Ishikawa (cell line): ENCODE measurements around the gene UTP14A.

Experiments
- CEBPB ChIP-seq: IDR thresholded peaks from 2 replicates; pipeline ENCODE4 v1.6.1; 2012
- CREB1 ChIP-seq: IDR thresholded peaks from 2 replicates; pipeline ENCODE4 v1.6.1; 2012; ENCODE audit warnings: low read depth
- EGR1 ChIP-seq: IDR thresholded peaks from 2 replicates; pipeline ENCODE4 v1.6.1; 2012
- EP300 ChIP-seq: IDR thresholded peaks from 2 replicates; pipeline ENCODE4 v1.6.1; 2012; ENCODE audit warnings: borderline replicate concordance
- FOXM1 ChIP-seq: IDR thresholded peaks from 2 replicates; pipeline ENCODE4 v1.6.1; 2012; ENCODE audit warnings: low read depth, borderline replicate concordance
- NFIC ChIP-seq: IDR thresholded peaks from 2 replicates; pipeline ENCODE4 v1.6.1; 2012
- RAD21 ChIP-seq: IDR thresholded peaks from 2 replicates; pipeline ENCODE4 v1.6.1; 2012; ENCODE audit warnings: low read depth
- TAF1 ChIP-seq: IDR thresholded peaks from 2 replicates; pipeline ENCODE4 v1.6.1; 2012; ENCODE audit warnings: low read depth, mild to moderate bottlenecking
- TCF12 ChIP-seq: IDR thresholded peaks from 2 replicates; pipeline ENCODE4 v1.6.1; 2012; ENCODE audit warnings: low read depth
- TEAD4 ChIP-seq: IDR thresholded peaks from 2 replicates; pipeline ENCODE4 v1.6.1; 2012
- YY1 ChIP-seq: IDR thresholded peaks from 2 replicates; pipeline ENCODE4 v1.6.1; 2012; ENCODE audit warnings: low read depth
- ZBTB7A ChIP-seq: IDR thresholded peaks from 2 replicates; pipeline ENCODE4 v1.6.1; 2012; ENCODE audit warnings: low read depth
- TF ChIP-seq, protein P1 (sequence below): IDR thresholded peaks from 2 replicates; pipeline ENCODE4 v1.6.1; 2012; ENCODE audit warnings: low read depth, mild to moderate bottlenecking
- TF ChIP-seq, protein P2 (sequence below): IDR thresholded peaks from 2 replicates; pipeline ENCODE4 v1.6.1; 2012
- TF ChIP-seq, protein P3 (sequence below): IDR thresholded peaks from 2 replicates; pipeline ENCODE4 v1.6.1; 2012

UTP14A gene

DNA sequence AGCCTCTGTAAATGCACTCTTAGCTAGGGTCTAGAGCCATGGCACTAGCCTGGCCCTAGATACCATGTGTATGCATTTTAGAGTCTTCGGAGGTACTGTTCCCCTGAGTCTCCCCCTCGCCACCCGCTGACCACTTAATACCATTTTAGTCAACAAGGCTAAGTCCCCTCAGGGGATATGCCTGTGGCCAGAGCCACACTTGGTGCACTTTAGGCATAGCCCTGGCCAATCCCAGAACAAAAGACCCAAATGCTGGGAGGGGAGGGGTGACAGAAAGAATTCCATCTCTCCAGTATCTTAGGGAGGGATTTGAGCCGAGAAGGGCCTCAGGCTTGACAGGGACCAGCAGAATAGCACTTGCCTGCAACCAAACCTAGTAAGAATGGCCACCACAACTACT lies 47.9 kb downstream of the UTP14A start:
- TF ChIP-seq EP300: no peak
- no peak for TF ChIP-seq TCF12
- TF ChIP-seq RAD21: no peak
- TF ChIP-seq YY1: no peak
- no peak for TF ChIP-seq TEAD4
- TF ChIP-seq NFIC: no peak
- TF ChIP-seq ZBTB7A: no peak
- TF ChIP-seq CEBPB: no peak
- no peak for TF ChIP-seq FOXM1

DNA sequence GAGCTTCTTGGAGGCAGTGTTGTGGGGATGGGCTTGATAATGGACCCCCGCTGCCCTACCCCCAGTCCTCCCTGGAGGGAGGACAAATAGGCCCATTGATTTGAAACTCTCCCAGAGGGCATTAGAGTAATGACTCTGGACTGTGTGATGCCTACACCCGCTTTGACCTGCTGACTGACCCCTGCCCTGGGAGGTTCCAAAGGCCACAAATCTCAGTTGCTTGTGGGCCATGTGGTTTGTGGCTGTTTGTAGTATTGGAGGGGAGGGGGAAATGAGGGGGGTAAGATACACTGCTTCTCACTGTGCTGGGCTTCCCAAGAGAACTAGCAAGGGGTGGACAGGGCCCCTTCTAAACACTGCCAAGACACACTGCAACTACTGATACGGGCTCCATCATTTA lies 48.8 kb downstream of the UTP14A start:
- TF ChIP-seq YY1 (no peak), EP300 (no peak), TEAD4 (no peak), CREB1 (no peak), EGR1 (no peak), FOXM1 (no peak), NFIC (no peak), ZBTB7A (no peak), TAF1 (no peak), TCF12 (no peak), RAD21 (no peak), CEBPB (no peak)
- TF ChIP-seq, protein P1, sequence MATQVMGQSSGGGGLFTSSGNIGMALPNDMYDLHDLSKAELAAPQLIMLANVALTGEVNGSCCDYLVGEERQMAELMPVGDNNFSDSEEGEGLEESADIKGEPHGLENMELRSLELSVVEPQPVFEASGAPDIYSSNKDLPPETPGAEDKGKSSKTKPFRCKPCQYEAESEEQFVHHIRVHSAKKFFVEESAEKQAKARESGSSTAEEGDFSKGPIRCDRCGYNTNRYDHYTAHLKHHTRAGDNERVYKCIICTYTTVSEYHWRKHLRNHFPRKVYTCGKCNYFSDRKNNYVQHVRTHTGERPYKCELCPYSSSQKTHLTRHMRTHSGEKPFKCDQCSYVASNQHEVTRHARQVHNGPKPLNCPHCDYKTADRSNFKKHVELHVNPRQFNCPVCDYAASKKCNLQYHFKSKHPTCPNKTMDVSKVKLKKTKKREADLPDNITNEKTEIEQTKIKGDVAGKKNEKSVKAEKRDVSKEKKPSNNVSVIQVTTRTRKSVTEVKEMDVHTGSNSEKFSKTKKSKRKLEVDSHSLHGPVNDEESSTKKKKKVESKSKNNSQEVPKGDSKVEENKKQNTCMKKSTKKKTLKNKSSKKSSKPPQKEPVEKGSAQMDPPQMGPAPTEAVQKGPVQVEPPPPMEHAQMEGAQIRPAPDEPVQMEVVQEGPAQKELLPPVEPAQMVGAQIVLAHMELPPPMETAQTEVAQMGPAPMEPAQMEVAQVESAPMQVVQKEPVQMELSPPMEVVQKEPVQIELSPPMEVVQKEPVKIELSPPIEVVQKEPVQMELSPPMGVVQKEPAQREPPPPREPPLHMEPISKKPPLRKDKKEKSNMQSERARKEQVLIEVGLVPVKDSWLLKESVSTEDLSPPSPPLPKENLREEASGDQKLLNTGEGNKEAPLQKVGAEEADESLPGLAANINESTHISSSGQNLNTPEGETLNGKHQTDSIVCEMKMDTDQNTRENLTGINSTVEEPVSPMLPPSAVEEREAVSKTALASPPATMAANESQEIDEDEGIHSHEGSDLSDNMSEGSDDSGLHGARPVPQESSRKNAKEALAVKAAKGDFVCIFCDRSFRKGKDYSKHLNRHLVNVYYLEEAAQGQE: no peak
- TF ChIP-seq, protein P2, sequence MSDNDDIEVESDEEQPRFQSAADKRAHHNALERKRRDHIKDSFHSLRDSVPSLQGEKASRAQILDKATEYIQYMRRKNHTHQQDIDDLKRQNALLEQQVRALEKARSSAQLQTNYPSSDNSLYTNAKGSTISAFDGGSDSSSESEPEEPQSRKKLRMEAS: no peak
- TF ChIP-seq, protein P3, sequence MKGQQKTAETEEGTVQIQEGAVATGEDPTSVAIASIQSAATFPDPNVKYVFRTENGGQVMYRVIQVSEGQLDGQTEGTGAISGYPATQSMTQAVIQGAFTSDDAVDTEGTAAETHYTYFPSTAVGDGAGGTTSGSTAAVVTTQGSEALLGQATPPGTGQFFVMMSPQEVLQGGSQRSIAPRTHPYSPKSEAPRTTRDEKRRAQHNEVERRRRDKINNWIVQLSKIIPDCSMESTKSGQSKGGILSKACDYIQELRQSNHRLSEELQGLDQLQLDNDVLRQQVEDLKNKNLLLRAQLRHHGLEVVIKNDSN: no peak

DNA sequence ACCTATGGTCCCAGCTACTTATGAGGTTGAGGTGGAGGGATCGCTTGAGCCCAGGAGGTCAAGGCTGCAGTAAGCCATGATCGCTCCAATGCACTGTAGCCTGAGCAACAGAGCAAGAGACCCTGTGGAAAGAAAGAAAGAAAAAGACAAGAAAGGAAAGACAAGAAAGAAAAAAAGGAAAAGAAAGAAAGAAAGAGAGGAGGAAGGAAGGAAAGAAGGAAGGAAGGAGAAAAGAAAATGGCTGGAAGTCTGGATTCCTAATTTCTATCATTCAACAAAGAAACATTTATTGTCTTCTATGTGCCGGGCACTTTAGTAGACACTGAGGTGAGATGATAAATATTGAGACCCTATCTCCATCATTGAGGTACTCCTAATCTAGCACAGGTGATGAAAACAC lies 49.7 kb downstream of the UTP14A start:
- TF ChIP-seq ZBTB7A (no peak), TEAD4 (no peak), YY1 (no peak), NFIC (no peak)

DNA sequence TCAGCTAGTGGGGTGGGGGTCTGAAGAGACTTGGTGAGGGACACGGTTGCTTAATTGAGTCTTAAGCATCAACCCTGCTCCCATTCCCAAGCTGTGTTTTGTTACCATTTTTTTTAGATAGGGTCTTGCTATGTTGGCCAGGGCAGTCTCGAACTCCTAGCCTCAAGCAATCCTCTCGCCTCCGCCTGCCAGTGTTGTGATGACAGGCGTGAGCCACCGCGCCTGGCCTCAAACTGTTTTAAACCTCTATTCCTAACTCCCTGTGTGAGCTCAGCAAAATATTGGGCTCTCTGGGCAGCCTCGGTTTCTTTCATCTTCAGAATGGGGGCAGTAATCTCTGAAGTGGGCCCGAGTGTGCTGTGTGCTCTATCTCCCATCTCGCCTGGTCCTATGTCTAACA lies 50.2 kb downstream of the UTP14A start:
- TF ChIP-seq YY1 (no peak), TCF12 (no peak), CEBPB (no peak), CREB1 (no peak), TAF1 (no peak), EGR1 (no peak), FOXM1 (no peak), ZBTB7A (no peak), TEAD4 (no peak), EP300 (no peak), RAD21 (no peak), NFIC (no peak)
- TF ChIP-seq, protein P2: no peak
- TF ChIP-seq, protein P3: no peak
- TF ChIP-seq, protein P1: no peak

DNA sequence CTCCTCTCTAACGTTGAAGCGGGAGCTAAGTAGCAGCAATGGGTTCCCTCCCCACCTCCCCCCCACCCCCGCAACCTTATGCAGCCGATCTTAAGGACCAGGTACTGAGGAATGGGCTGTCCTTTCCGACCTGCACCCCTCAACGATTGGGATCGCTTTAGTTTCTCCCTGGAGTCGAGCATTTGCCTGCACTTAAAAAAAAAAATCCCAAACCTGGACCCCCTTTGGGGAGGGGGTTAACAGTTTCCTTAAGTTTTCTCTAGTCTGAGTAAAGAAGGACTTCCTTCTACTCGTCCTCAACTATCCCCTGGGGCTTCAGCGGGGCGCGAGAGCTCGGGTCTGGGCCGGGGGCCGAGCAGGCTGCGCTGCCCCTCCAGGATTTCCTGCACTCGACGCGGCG lies 50.8 kb downstream of the UTP14A start:
- no peak for TF ChIP-seq TCF12
- peak; percentile 26 for TF ChIP-seq ZBTB7A
- no peak for TF ChIP-seq EGR1
- TF ChIP-seq TAF1: no peak
- TF ChIP-seq YY1: no peak
- no peak for TF ChIP-seq CREB1
- TF ChIP-seq, protein P2: no peak
